Activated CD4-positive, alpha-beta T cell treated with anti-CD3 and anti-CD28 coated beads for 4 hours (primary cell): ENCODE measurements around the gene PRRC2B.
"Not testable (repeated sequence)": the region's sequence is repeated elsewhere in the genome, so short reads cannot be mapped to it uniquely, and the experiment has no call there.

Source experiments
- DNase-seq, 2 donors: peaks; one replicate each; pipeline ENCODE4 v3.0.0-alpha.2; 2020

The PRRC2B gene

DNA sequence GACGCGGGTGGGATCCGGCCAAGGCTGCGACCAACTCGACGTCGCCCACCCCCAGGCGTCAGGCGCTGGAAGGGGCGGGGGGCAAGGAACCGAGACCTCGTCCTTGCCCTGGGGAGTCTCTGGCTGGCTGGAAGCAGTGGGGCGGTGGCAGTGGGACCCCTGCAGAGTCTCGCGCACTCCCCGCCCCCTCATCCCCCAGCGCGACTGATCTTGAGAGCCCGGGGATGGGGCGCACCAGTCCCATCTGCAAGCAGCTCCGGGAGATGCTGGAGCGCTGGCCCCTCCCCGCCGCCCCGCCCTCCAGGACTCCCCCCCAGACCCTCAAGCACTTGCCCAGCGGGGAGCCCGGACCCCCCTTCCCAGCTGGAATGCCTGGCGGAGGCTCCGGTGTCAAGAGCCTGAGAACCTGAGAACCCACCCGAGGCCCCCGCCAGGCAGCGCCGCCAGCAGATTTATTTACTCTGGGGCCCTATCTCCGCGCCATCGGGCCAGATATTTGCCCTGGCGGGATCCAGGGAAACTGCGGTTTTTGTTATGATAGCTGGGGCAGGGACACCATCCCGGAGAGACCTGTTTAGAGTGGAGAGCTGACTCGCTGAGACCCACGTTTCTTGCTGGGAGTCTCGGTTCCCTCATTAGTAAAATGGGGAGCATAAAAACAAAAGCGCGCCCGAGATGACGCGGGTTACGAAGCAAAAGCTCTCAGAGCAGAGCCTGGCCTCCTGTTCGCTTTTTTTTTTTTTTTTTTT lies 152.6 kb downstream of the PRRC2B start:
- DNase-seq = no peak

DNA sequence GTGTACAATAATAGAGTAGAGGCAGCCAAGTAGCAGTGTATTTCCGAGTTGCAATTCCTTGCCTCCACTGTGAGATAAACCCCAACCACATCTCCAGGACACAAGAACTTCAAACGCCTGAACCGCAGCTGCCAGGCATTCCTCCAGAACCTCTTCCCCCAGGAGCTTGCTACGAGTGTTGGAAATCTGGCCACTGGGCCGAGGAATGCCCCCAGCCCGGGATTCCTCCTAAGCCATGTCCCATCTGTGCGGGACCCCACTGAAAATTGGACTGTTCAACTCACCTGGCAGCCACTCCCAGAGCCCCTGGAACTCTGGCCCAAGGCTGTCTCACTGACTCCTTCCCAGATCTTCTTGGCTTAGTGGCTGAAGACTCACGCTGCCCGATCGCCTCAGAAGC lies 155.3 kb downstream of the PRRC2B start:
- not testable (repeated sequence) for DNase-seq
